Activated CD8-positive, alpha-beta memory T cell treated with anti-CD3 and anti-CD28 coated beads, Interleukin-2, amount 50 U/mL, for 24 hours (primary cell): ENCODE measurements around the gene ANKS6.
"Not testable (repeated sequence)": the region's sequence is repeated elsewhere in the genome, so short reads cannot be mapped to it uniquely, and the experiment has no call there.

Experiments used
- DNase-seq: peaks from one replicate; pipeline ENCODE4 v3.0.0-alpha.2; 2020; ENCODE audit errors: extremely low read depth

The ANKS6 gene

DNA sequence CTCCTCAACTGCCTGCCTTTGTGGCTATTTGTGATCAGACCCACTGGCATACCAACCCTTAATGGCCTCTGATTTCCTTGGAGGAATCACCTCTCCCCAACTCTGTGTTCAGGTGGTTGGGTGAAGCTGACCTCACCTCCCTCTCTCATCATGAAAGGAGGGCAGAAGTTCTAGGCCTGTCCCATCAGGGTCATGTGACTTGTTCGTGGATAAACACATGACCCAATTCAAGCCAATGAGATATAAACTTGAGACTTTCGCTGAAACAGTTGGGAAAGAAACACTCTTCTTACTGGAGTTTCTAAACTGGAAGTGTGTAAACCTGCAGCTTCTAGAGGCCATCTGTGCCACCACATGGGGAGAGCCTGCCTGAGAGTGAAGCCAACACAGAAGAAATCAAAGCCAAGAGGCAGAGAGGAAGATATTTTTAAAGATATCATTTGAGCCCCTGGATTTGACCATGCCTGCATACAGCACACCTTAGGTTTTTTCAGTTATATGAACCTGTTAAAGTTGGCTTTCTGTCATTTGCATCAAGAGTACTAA, 93.4 kb downstream of the ANKS6 start:
- DNase-seq = no peak

DNA sequence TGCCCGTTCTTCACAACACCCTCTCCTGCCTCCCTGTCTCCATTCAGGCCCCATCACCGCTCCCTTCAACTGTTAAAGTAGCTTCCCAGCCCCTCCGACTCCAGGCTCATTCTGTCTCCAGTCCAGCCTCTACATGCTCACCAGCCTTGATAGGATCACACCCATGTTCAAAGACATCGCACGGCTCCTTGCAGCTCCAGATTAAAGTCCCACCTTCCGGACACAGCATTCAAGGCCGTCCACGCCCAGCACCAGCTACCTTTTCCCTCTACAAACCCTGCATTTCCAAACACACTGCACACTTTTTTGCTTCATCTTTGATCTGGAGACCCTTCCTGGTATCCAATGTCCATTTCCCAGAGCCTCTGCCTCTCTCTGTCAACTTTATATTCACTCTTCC, 94.0 kb downstream of the ANKS6 start:
- no peak for DNase-seq

DNA sequence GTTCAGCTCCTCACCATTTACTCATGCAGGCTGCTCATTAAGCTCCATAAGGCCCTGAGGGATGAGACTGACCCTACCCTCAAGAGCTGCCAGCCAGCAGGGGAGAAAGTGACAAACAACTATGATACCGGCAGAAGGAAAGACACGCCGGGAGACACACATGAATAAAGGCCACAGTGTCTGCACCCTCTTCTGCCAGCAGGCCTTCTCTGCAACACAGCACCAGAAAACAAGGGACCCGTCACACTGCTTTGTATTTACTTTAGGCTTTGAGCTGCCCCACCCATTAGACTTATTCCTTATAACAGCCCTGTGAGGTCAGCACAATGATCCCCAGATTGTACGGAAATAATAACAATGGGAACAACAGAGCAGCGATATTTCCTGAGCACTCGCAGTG, 94.8 kb downstream of the ANKS6 start:
- no peak for DNase-seq

- no peak for DNase-seq
Measured at GRCh38 chr9:98700801-98701200, 95.6 kb downstream of the ANKS6 start.

GRCh38 chr9:98698856-98699255, 97.5 kb downstream of the ANKS6 start:
- DNase-seq = no peak

GRCh38 chr9:98694943-98695342, 101.4 kb downstream of the ANKS6 start:
- no peak for DNase-seq

DNA sequence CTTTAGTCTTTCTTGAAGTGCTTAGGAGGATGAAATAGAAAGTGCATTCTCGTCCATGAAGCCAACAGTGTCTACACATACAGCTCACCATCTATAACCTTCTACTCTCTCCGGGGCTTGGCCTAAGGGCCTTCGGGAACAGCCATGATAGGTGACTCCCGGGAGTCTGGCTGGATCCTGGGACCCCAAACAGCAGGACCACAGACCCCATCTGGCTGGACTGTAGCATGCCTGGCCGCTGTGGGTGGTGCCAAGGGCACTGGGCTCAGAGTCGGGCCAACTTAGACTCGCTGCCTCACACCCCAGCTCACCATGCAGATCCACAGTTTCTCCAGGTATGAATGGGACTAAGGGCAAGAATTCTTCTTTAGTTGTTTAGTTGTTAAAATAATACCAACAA, 104.0 kb downstream of the ANKS6 start:
- no peak for DNase-seq

- no peak for DNase-seq
Measured at GRCh38 chr9:98691890-98692289, 104.5 kb downstream of the ANKS6 start.

DNA sequence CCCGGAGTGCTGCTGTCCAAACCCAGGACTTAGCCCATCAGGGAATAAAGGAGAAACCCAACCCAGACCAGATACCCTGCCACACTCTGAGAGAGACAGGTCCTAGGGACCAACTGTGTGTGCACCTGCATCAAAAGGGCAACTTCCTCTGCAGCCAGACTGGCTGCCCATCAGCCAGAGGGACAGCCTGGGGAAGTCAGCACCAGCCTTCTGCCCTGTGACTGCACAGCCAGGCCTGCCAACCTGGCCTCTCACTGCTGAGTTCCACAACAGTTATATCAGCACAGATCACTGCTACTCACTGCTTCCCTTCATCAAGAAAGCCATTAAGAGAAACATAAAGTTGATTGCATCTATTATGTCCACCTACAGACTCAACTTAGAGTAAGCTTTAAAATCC, 105.7 kb downstream of the ANKS6 start:
- no peak for DNase-seq

DNA sequence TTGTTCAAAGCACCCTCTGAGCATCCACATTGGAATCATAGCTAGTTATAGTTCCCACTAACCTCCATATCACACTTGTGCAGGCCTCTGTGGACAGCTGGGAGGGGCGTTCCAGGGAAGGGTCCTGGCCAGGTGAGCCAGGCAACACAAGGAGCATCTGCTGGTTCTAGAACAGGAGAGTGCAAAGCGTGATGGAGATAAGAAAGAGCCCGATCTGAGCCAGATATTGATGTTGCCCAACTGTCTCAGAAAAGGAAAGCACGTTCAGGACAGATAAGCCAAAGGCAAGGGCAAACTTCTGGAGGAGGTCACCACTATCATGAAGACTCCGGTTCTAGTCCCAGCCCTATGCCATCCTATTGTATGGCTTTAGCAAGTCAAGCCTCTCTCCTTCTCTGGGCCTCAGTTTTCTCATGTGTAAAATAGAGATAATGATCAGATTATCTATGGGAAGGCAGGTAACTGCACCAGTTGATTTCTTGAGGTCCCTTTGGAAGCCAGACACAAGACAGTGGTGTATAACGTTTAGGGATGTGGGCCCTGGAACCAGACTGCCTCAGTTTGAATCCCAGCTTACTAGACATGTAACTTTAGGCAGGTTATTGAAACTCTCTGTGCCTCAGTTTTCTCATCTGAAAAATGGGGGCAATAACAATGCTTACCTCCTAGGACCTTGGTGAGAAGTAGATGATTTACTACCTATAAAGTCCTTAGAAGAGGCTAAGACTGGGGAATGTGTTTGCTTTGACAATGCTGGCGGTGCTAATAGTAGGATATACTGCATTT, 107.5 kb downstream of the ANKS6 start:
- DNase-seq = no peak

- no peak for DNase-seq
Measured at GRCh38 chr9:98687911-98688310, 108.4 kb downstream of the ANKS6 start.

GRCh38 chr9:98686961-98687855, 109.1 kb downstream of the ANKS6 start:
- no peak for DNase-seq

GRCh38 chr9:98684816-98685215, 111.5 kb downstream of the ANKS6 start:
- not testable (repeated sequence) for DNase-seq
